Measurements from ENCODE around the gene CLRN2. TPM values are rescaled to one million over a fixed set of nuclear protein-coding genes. Genes with fewer than 3 reads are reported as not detected.
"Not testable (repeated sequence)": the region's sequence is repeated elsewhere in the genome, so short reads cannot be mapped to it uniquely, and the experiment has no call there.

The CLRN2 gene
- total RNA-seq, 1 experiment from 2014 or later = not detected

DNA sequence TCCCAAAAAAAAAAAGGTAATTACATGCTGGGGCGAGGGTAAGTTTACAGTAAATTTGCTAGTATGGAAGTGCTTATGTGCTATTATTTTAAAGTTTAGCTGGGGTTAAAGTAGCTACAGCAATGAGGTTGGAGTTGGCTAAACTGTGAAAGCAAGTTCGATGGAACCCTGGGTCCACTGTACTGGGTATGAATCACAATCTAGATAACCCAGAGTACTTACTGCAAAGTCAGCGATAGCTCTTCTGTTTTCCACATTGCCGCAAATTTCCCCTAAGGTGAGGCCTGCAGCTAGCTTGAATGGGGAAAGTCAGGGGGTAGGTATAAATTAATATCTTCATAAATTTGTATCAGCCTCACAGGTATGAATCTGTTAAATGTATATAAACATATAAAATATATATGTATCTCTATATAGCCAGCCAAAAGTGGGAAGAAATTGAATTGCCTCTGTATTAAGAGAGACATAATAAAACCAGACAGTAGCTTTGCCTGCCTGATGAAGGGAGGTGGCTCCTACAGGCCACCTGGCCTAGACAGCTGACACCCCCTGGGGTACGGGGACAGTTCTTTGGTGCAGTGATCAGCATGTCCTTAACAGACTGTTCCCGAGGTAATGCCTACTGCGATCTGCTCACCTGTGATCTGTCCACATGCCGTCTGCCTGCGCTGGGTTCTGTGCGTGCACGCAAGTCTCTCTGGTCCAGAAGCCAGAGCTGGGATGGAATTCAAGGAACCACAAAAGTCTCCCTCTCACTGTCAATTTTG is 30.6 kb downstream of the CLRN2 start:
- DNase-seq (ENCODE audit: low spot score) = no peak

DNA sequence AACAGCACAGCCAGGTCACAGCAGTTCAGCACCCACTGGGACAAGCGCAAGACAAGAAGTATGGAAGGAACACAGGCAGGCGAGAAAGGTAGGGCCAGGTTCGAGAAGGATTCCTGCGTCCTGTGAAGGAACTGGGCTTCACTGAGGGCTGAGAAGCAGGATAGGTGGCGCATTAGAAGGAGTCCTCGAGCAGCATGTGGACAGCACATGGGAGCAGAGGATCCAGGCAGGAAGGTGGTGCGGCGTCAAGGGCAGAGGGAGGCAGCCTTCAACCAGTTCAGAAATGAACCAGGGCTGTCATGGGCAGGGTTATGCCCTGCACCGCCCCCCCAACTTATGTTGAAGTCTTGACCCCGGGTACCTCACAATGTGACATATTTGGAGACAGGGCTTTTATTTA is 31.3 kb downstream of the CLRN2 start:
- DNase-seq (ENCODE audit: low spot score) = no peak

DNA sequence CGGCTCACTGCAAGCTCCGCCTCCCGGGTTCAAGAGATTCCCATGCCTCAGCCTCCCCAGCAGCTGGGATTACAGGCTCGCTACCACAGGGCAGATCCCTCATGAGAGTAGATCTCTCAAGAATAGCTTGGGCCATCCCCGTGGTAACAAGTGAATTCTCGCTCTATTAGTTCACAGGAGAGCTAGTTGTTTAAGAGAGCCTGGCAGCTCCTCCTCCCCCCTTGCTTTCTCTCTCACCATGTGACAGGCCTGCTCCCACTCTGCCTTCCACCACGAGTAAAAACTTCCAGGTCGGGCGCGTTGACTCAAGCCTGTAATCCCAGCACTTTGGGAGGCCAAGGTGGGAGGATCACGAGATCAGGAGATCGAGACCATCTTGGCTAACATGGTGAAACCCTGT is 31.7 kb downstream of the CLRN2 start:
- DNase-seq (ENCODE audit: low spot score) = no peak

GRCh38 chr4:17550549-17550948 is 35.6 kb downstream of the CLRN2 start:
- no peak for DNase-seq (ENCODE audit: low spot score)

DNA sequence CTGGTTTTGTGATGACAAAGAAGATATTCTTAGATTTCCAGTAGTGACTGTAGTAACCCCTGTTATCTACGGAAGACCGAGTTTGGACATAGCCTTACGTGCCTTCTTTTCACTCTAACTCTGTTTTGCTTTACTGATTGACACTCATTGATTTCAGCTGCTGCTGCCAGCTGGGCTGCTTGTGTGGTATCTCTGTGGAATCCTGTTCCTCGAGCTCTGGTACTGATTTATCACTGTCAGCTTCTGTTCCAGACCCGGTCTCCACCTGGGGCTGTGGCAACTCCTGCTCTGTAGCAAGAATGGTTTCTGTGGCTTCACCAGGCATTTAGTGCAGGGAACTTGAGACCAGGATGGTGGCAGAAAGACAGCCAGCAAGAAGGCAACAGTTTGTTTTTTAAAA is 37.5 kb downstream of the CLRN2 start:
- no peak for DNase-seq (ENCODE audit: low spot score)

- no peak for DNase-seq (ENCODE audit: low spot score)
Observed at GRCh38 chr4:17554568-17554967, 39.6 kb downstream of the CLRN2 start.

GRCh38 chr4:17556498-17556897 is 41.5 kb downstream of the CLRN2 start:
- DNase-seq (ENCODE audit: low spot score) = no peak

DNA sequence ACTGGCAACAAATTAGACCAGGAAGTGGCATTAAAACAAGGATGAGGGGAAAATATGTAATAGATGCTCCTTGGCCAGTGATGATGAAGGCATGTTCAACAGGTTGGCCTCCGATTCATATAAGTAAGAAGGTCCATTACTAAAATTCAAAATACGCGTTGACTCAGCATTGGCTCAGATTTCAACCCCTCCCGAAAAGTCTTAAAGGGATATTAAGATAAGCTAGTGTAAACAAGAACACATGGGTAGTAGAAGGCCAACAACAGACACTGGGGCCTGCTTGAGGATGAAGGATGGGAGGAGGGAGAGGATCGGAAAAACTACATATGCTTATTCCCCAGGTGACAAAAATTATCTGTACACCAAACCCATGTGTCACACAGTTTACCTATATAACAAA is 42.9 kb downstream of the CLRN2 start:
- no peak for DNase-seq (ENCODE audit: low spot score)

DNA sequence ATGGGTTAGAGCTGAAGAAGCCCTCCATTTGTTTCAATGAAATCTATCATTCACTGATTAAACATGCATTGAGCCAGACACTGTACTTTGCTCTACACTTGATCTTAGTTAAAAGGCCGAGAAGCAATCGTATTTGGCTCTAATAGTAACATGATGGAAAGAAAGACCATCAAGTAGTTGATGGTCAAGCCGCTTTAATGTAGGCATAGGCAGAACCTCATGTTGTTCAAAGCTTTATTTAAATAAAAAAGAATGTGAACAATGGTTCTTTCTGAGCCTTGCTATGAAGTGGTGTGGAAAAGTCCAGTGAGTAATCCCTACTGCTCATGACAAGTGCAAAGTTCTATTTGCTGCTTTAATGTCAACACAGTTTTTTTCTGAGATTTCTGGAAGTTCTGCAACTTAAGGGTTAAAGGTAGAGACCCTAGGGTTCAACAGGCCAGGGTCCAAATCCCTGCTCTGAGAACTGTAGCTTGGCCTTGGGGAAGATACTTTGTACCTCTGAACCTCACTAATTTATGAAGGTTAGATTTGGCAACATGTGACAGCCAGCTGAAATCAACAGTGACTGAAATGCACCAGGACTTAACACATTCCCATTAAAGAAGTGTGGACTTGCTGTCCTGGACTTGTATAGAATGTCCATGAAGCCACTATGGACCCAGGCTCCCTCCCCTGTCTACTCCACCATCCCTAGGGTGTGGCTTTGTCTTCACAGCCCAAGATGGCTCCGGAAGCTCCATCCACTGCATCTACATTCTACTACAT is 44.2 kb downstream of the CLRN2 start:
- no peak for DNase-seq (ENCODE audit: low spot score)

GRCh38 chr4:17559709-17560048 is 44.7 kb downstream of the CLRN2 start:
- no peak for DNase-seq (ENCODE audit: low spot score)

- no peak for DNase-seq (ENCODE audit: low spot score)
Observed at GRCh38 chr4:17560065-17560673, 45.2 kb downstream of the CLRN2 start.

DNA sequence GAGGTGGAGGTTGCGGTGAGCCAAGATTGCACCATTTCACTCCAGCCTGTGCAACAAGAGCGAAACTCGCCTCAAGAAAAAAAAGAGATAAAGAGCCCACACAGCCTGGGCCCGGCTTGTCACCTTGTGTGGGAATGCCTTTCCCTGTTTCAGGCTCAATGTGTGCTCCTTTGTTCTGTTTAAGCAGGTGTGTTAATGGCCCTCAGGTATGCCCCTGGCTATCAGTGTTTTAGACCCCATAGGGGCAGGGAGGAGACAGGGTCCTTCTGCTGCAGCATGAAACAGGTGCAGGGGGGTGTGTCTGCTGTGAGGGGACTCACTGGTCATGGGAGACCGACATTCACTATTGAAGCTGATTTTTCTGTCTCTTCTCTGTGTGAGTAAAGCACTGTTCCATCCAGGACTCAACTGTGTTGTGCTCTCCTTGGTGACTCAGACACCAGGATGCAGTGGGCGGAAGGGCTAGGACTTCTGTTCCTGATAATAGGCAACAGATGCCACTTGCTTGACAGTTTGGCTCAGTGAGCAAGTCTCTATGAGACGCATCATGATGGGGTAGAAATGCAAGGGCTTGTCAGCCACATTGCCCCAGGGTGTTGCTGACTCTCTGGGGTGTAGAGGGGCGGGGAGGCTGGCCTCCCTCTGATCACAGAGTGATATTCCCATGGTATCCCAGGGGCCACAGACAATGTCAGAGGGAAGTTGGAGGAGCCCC is 46.4 kb downstream of the CLRN2 start:
- no peak for DNase-seq (ENCODE audit: low spot score)

GRCh38 chr4:17562157-17562556 is 47.2 kb downstream of the CLRN2 start:
- peak; percentile 33 for DNase-seq (ENCODE audit: low spot score)

DNA sequence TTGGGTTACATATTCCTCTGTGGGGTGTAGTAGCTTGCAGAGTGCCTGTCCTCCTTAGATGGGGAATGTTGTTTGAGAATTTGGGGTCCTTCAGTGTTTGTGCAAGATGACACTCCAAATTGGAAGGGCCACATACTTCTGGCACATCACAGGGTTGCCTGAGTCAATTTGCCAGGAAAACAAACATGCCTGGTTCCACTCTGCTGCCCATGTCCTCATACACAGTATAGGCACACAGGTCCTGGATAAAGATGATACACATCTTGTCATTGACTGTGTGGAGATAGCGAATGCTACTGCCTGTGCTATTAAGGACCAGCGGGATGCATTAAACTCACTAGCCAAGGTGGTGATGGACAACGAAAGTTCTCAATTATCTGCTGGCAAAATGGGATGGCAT is 50.9 kb downstream of the CLRN2 start:
- no peak for DNase-seq (ENCODE audit: low spot score)

- no peak for DNase-seq (ENCODE audit: low spot score)
Observed at GRCh38 chr4:17567271-17567670, 52.3 kb downstream of the CLRN2 start.

DNA sequence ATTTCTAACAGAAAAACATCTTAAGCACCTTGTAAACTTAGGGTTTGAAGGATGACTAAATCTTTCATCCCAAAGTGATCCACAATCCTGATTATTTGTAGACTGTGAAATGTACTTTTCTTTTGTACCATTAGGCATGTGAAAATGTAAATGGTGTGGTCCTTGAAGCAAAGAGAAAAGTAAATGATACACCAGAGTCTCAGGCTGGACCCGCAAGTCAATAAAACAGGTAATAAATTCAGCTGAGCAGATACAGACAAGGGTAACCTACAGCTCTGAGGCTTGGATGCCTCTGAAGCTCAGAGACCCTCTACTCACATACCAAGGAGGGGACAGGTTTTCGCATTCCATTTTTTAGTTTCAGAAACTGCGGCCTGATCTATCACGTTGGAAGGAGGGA is 59.2 kb downstream of the CLRN2 start:
- no peak for DNase-seq (ENCODE audit: low spot score)

DNA sequence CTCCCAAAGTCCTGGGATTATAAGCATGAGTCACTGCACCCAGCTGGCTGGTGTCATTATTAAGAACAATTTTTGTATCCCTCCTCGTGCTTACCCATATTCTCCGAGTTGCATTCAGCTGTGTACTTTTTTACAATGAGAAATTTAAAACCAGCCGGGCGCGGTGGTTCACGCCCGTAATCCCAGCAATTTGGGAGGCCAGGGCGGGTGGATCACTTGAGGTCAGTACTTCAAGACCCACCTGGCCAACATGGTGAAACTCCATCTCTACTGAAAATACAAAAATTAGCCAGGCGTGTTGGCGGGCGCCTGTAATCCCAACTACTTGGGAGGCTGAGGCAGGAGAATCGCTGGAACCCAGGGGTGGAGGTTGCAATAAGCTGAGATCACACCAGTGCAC is 60.2 kb downstream of the CLRN2 start:
- not testable (repeated sequence) for DNase-seq (ENCODE audit: low spot score)

Other genes with a start within 250 kb of the CLRN2 start
- 8.8 and 9.2 TPM in 2 replicates for gene QDPR, start 3.1 kb upstream of the CLRN2 start, total RNA-seq (2014; rRNA removed; shearing (Covaris generic))
- 71.0 and 72.1 TPM in 2 replicates for gene LAP3, start 62.0 kb downstream of the CLRN2 start, total RNA-seq (2014; rRNA removed; shearing (Covaris generic))
- 14.6 and 15.0 TPM in 2 replicates for gene MED28, start 99.5 kb downstream of the CLRN2 start, total RNA-seq (2014; rRNA removed; shearing (Covaris generic))

Data from HT-29 (cell line).